ENCODE measurements around the gene GATB. TPM values are rescaled to one million over a fixed set of nuclear protein-coding genes. Genes with fewer than 3 reads are reported as not detected.

GATB gene
- total and polyA plus RNA-seq, 2 of the 4 experiments (the other 2 are of a cell fraction) = 18.7 to 20.3 TPM

DNA sequence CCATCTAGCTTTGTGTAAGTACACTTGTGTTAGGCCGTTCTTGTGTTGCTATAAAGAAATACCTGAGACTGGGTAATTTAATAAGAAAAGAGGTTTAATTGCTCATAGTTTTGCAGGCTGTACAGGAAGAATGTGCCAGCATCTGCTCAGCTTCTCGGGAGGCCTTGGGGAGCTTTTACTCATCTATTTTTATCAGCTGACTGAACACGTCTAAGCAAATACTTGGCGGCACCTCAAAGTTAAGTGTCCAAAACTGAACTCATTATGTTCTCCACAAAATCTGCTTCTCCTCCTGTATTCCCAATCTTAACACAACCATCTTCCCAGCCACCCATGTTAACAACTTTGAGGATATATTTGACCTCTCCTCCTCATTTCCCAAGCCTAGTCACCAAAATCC lies 42.4 kb upstream of the GATB start:
- H2AK5ac ChIP-seq (ENCODE audit: low read depth, low read length) = no peak overlapping the region
- H4K20me1 ChIP-seq (ENCODE audit: insufficient read depth, low read length) = no peaks in the 10 kb centered on the region
- peaks cover 8% of the 10 kb centered on the region for H3K4me1 ChIP-seq (ENCODE audit: control insufficient read depth, insufficient read depth, low read length)
- no peaks in the 10 kb centered on the region for H3K36me3 ChIP-seq (ENCODE audit: control insufficient read depth, insufficient read depth, low read length)
- no peak overlapping the region for H2AFZ ChIP-seq (replicated peaks; ENCODE audit: low read length, poor library complexity)
- no peak overlapping the region for H4K5ac ChIP-seq (ENCODE audit: low read depth, low read length)
- BruUV-seq (replicated peaks) = no TSS peak
- H2BK20ac ChIP-seq (ENCODE audit: low read depth, low read length) = no peak overlapping the region
- peaks cover 2% of the 10 kb centered on the region; the same call in 1 of the 2 replicates for H3K27me3 ChIP-seq (ENCODE audit: control insufficient read depth, insufficient read depth, low read length)
- H3K9me1 ChIP-seq (ENCODE audit: insufficient read depth, low read length) = peaks cover 4% of the 10 kb centered on the region
- H3K4me3 ChIP-seq (ENCODE audit: insufficient read depth, low read depth, low read length) = no peak overlapping the region
- H3K23ac ChIP-seq (ENCODE audit: low read depth, low read length) = no peak overlapping the region
- H3K9me3 ChIP-seq (ENCODE audit: control insufficient read depth, insufficient read depth, low read length) = no peaks in the 10 kb centered on the region
- H2BK120ac ChIP-seq (ENCODE audit: low read depth, low read length) = no peak overlapping the region
- no peak overlapping the region for H4K8ac ChIP-seq (ENCODE audit: low read depth in 2 of 2, low read length in 2 of 2)
- in situ Hi-C loops (cut with MboI; ENCODE audit: low sequenced_read_pairs) (no loop called here), dilution Hi-C loops (cut with HindIII; ENCODE audit: low sequenced_read_pairs, unreplicated experiment) (no loop called here), intact Hi-C loops (cut with micrococcal nuclease) (no loop called here)
- H3K14ac ChIP-seq (replicated peaks; ENCODE audit: low read depth, low read length) = no peak overlapping the region
- no peak overlapping the region for H3K4me2 ChIP-seq (ENCODE audit: low read depth, low read length)
- WGBS, 2 experiments (ENCODE audit: extremely low coverage in 2 of 2, insufficient read length in 1 of 2) = 51% methylated on average over 3 of the region's 4 CpGs; no CpG with 5 or more reads in 1 of the 2 experiments
- H3K79me1 ChIP-seq (ENCODE audit: low read depth in 1 of 2, low read length in 2 of 2) = no peaks in the 10 kb centered on the region
- H2AK9ac ChIP-seq (replicated peaks; ENCODE audit: low read depth, low read length, poor library complexity) = no peak overlapping the region
- no peak for DNase-seq
- H3K56ac ChIP-seq (ENCODE audit: extremely low read depth, insufficient read depth, low read length) = no peak overlapping the region
- no peak overlapping the region for H4K91ac ChIP-seq (ENCODE audit: insufficient read depth, low read depth, low read length)
- H3K4ac ChIP-seq (ENCODE audit: low read depth, low read length) = no peak overlapping the region
- H3K27ac ChIP-seq (ENCODE audit: insufficient read depth, low read length) = no peak overlapping the region
- no peak overlapping the region for H2BK15ac ChIP-seq (ENCODE audit: low read depth, low read length)
- H2BK5ac ChIP-seq (ENCODE audit: low read depth, low read length, poor library complexity, severe bottlenecking) = no peak overlapping the region
- CTCF ChIA-PET = interaction anchor here (1.0 kb wide), 1 partner anchor 13 kb away, joined by 3 read pairs; no protein-coding TSS in a partner anchor
- no peak for ATAC-seq (ENCODE audit: low read depth)
- H3K9ac ChIP-seq (ENCODE audit: low read depth, low read length) = no peak overlapping the region
- H3K18ac ChIP-seq (ENCODE audit: low read depth, low read length) = no peak overlapping the region
- TF ChIP-seq RAD21 (IDR thresholded peaks at IDR 0.05; ENCODE audit: low read length) = no peak
- TF ChIP-seq POLR2A (IDR thresholded peaks at IDR 0.05; ENCODE audit: low read depth, low read length) = no peak
- TF ChIP-seq BHLHE40 (IDR thresholded peaks at IDR 0.05; ENCODE audit: low read depth, low read length) = no peak
- TF ChIP-seq FOS (IDR thresholded peaks at IDR 0.05; ENCODE audit: low read depth, low read length) = no peak
- TF ChIP-seq NFE2L2 (IDR thresholded peaks at IDR 0.05; ENCODE audit: low read depth, low read length) = no peak
- TF ChIP-seq SMC3 (IDR thresholded peaks at IDR 0.05; ENCODE audit: low read depth, low read length) = no peak
- no peak for TF ChIP-seq CEBPB (IDR thresholded peaks at IDR 0.05; ENCODE audit: low read depth, low read length)
- TF ChIP-seq CHD1 (IDR thresholded peaks at IDR 0.05; ENCODE audit: low read depth, low read length) = no peak
- no peak for TF ChIP-seq RCOR1 (IDR thresholded peaks at IDR 0.05; ENCODE audit: insufficient replicate concordance, low read length)
- TF ChIP-seq, protein P1, sequence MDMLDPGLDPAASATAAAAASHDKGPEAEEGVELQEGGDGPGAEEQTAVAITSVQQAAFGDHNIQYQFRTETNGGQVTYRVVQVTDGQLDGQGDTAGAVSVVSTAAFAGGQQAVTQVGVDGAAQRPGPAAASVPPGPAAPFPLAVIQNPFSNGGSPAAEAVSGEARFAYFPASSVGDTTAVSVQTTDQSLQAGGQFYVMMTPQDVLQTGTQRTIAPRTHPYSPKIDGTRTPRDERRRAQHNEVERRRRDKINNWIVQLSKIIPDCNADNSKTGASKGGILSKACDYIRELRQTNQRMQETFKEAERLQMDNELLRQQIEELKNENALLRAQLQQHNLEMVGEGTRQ (IDR thresholded peaks at IDR 0.05; ENCODE audit: low read depth, low read length) = no peak
- no peak for TF ChIP-seq MAFK (IDR thresholded peaks at IDR 0.05; ENCODE audit: low read depth, low read length)
- TF ChIP-seq, protein P2, sequence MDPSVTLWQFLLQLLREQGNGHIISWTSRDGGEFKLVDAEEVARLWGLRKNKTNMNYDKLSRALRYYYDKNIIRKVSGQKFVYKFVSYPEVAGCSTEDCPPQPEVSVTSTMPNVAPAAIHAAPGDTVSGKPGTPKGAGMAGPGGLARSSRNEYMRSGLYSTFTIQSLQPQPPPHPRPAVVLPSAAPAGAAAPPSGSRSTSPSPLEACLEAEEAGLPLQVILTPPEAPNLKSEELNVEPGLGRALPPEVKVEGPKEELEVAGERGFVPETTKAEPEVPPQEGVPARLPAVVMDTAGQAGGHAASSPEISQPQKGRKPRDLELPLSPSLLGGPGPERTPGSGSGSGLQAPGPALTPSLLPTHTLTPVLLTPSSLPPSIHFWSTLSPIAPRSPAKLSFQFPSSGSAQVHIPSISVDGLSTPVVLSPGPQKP (IDR thresholded peaks at IDR 0.05; ENCODE audit: borderline replicate concordance, low read depth, low read length) = no peak
- TF ChIP-seq, protein P3, sequence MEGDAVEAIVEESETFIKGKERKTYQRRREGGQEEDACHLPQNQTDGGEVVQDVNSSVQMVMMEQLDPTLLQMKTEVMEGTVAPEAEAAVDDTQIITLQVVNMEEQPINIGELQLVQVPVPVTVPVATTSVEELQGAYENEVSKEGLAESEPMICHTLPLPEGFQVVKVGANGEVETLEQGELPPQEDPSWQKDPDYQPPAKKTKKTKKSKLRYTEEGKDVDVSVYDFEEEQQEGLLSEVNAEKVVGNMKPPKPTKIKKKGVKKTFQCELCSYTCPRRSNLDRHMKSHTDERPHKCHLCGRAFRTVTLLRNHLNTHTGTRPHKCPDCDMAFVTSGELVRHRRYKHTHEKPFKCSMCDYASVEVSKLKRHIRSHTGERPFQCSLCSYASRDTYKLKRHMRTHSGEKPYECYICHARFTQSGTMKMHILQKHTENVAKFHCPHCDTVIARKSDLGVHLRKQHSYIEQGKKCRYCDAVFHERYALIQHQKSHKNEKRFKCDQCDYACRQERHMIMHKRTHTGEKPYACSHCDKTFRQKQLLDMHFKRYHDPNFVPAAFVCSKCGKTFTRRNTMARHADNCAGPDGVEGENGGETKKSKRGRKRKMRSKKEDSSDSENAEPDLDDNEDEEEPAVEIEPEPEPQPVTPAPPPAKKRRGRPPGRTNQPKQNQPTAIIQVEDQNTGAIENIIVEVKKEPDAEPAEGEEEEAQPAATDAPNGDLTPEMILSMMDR (conservative IDR thresholded peaks at IDR 0.05; ENCODE audit: low read depth, low read length) = no peak
- TF ChIP-seq MXI1 (IDR thresholded peaks at IDR 0.05; ENCODE audit: borderline replicate concordance, low read depth, low read length) = no peak
- no peak for TF ChIP-seq RFX5 (IDR thresholded peaks at IDR 0.05; ENCODE audit: low read depth, low read length)
- POLR2A ChIA-PET (ENCODE audit: unreplicated experiment) = no interaction called here

All from IMR-90 (cell line).